H1 (cell line): ENCODE data around the gene FIBIN. TPM values are rescaled to one million over a fixed set of nuclear protein-coding genes. Genes with fewer than 3 reads are reported as not detected.
"Not testable (repeated sequence)": the region's sequence is repeated elsewhere in the genome, so short reads cannot be mapped to it uniquely, and the experiment has no call there.

ENCODE experiments used
- CTCF ChIA-PET: fragments of 300-600 bp; sonication (Branson Sonifier 250); formaldehyde crosslinking; loops from one replicate; lab custom pipeline; 2021; ENCODE audit not compliant: partially characterized antibody; lab: Charles Lee
- POLR2A ChIA-PET: fragments of 300-600 bp; sonication (Branson Sonifier 250); formaldehyde crosslinking; loops from one replicate; lab custom pipeline; 2021; ENCODE audit warnings: inconsistent platforms; ENCODE audit not compliant: partially characterized antibody; lab: Charles Lee
- DNase-seq, 2 experiments: peaks; one replicate each; pipeline versions ENCODE4 v3.0.0 to v3.0.0-alpha.2; 2010 to 2022; ENCODE audit warnings: low spot score in 2 of 2, low read depth in 1 of 2, mixed read lengths in 1 of 2
- FAIRE-seq: peaks from 2 replicates; lab custom pipeline; 2011; peaks lifted over from hg19 to GRCh38; lab: Jason Lieb, UNC
- H2AFZ ChIP-seq: 2 replicates; pipeline ENCODE4 v1.8.1; 2012; ENCODE audit warnings: low read length, inconsistent platforms
- H2AK5ac ChIP-seq: 2 replicates; pipeline ENCODE4 v1.6.1; 2013; ENCODE audit warnings: low read depth, low read length
- H2BK120ac ChIP-seq: replicated peaks from 2 replicates; pipeline ENCODE3; 2013; ENCODE audit warnings: low read depth, low read length, inconsistent platforms
- H2BK12ac ChIP-seq: 2 replicates; pipeline ENCODE4 v1.6.1; 2013; ENCODE audit warnings: low read depth, low read length
- H2BK15ac ChIP-seq: 2 replicates; pipeline ENCODE4 v1.6.1; 2013; ENCODE audit warnings: low read length
- H2BK20ac ChIP-seq: 2 replicates; pipeline ENCODE4 v1.6.1; 2013; ENCODE audit warnings: low read length
- H2BK5ac ChIP-seq: 2 replicates; pipeline ENCODE4 v1.6.1; 2013; ENCODE audit warnings: low read depth, low read length
- H3K14ac ChIP-seq: 2 replicates; pipeline ENCODE4 v1.6.1; 2013; ENCODE audit warnings: inconsistent platforms; ENCODE audit not compliant: insufficient read length
- H3K18ac ChIP-seq: 2 replicates; pipeline ENCODE4 v1.6.1; 2013; ENCODE audit warnings: low read length; ENCODE audit errors: extremely low read depth
- H3K23ac ChIP-seq: 2 replicates; pipeline ENCODE4 v1.6.1; 2013; ENCODE audit warnings: inconsistent platforms; ENCODE audit not compliant: insufficient read length
- H3K23me2 ChIP-seq: 2 replicates; pipeline ENCODE4 v1.6.1; 2013; ENCODE audit warnings: low read depth, low read length
- H3K27ac ChIP-seq: 2 replicates; pipeline ENCODE4 v1.6.1; 2011; ENCODE audit warnings: low read depth, low read length, inconsistent platforms
- H3K27me3 ChIP-seq, 4 experiments: replicated peaks in 1 of 4; 1 replicate in 1 of 4; 2 replicates in 3 of 4; pipeline versions ENCODE4 v1.6.1 to v1.8.1; 2011 to 2013; ENCODE audit warnings: low read length in 3 of 4, mild to moderate bottlenecking in 3 of 4, inconsistent platforms in 2 of 4, mixed read lengths in 2 of 4, moderate library complexity in 1 of 4; ENCODE audit not compliant: control insufficient read depth in 3 of 4, insufficient read depth in 3 of 4; ENCODE audit errors: extremely low read depth in 1 of 4
- H3K36me3 ChIP-seq, 4 experiments: 2 replicates each; pipeline versions ENCODE4 v1.6.1 to v1.8.1; 2011 to 2013; ENCODE audit warnings: mild to moderate bottlenecking in 4 of 4, low read length in 3 of 4, moderate library complexity in 2 of 4, control low read depth in 1 of 4, inconsistent platforms in 1 of 4; ENCODE audit not compliant: insufficient read depth in 4 of 4, control insufficient read depth in 2 of 4
- H3K4ac ChIP-seq: replicated peaks from 2 replicates; pipeline ENCODE3; 2013; ENCODE audit warnings: low read length, low read depth, mixed read lengths, inconsistent platforms; ENCODE audit not compliant: insufficient read length
- H3K4me1 ChIP-seq, 4 experiments: replicated peaks in 1 of 4; 1 replicate in 1 of 4; 2 replicates in 3 of 4; pipeline versions ENCODE4 v1.6.1 to v1.8.1; 2011 to 2013; ENCODE audit warnings: low read length in 3 of 4, inconsistent platforms in 2 of 4, mixed read lengths in 1 of 4; ENCODE audit not compliant: insufficient read depth in 4 of 4, control insufficient read depth in 3 of 4
- H3K4me2 ChIP-seq, 2 experiments: 2 replicates each; pipeline versions ENCODE4 v1.6.1 to v1.8.1; 2011 to 2013; ENCODE audit warnings: low read depth in 2 of 2, low read length in 2 of 2, control low read depth in 1 of 2, inconsistent platforms in 1 of 2, mild to moderate bottlenecking in 1 of 2; ENCODE audit not compliant: insufficient read depth in 1 of 2
- H3K4me3 ChIP-seq, 4 experiments: fragments of 200-600, 300-600 bp in 1 of 4; sonication (generic), shearing (Covaris generic), sonication (Bioruptor Twin) in 1 of 4; 2 replicates each; pipeline versions ENCODE4 v1.5.1 to v1.8.1; 2011 to 2016; ENCODE audit warnings: low read length in 4 of 4, low read depth in 3 of 4, control low read depth in 2 of 4, inconsistent platforms in 2 of 4, mild to moderate bottlenecking in 2 of 4, mixed read lengths in 1 of 4, moderate library complexity in 1 of 4; ENCODE audit not compliant: insufficient read depth in 2 of 4; ENCODE audit errors: extremely low read depth in 1 of 4
- H3K56ac ChIP-seq: replicated peaks from 2 replicates; pipeline ENCODE3; 2013; ENCODE audit warnings: low read depth, mild to moderate bottlenecking, mixed read lengths, low read length, inconsistent platforms; ENCODE audit not compliant: insufficient read length
- H3K79me1 ChIP-seq: 2 replicates; pipeline ENCODE4 v1.6.1; 2013; ENCODE audit warnings: low read depth, low read length, control low read depth
- H3K79me2 ChIP-seq, 2 experiments: 2 replicates each; pipeline versions ENCODE4 v1.6.1 to v1.8.1; 2012 to 2013; ENCODE audit warnings: low read length in 2 of 2, mild to moderate bottlenecking in 2 of 2, inconsistent platforms in 1 of 2; ENCODE audit not compliant: insufficient read depth in 2 of 2, control insufficient read depth in 1 of 2
- H3K9ac ChIP-seq, 4 experiments: replicated peaks in 1 of 4; 1 replicate in 1 of 4; 2 replicates in 3 of 4; pipeline versions ENCODE4 v1.6.1 to v1.8.1; 2011 to 2013; ENCODE audit warnings: low read depth in 3 of 4, low read length in 3 of 4, control low read depth in 2 of 4, mild to moderate bottlenecking in 2 of 4, moderate library complexity in 2 of 4, inconsistent platforms in 1 of 4; ENCODE audit errors: extremely low read depth in 1 of 4
- H3K9me3 ChIP-seq, 2 experiments: 2 replicates each; pipeline versions ENCODE4 v1.6.1 to v1.8.1; 2012 to 2013; ENCODE audit warnings: mild to moderate bottlenecking in 2 of 2, moderate library complexity in 2 of 2, control low read depth in 1 of 2, inconsistent platforms in 1 of 2, low read depth in 1 of 2, low read length in 1 of 2, mixed read lengths in 1 of 2; ENCODE audit not compliant: insufficient read depth in 2 of 2
- H4K20me1 ChIP-seq, 2 experiments: replicated peaks in 1 of 2; 2 replicates each; pipeline versions ENCODE3 to v1.8.1; 2011 to 2013; ENCODE audit warnings: inconsistent platforms in 2 of 2, low read length in 2 of 2, mild to moderate bottlenecking in 1 of 2; ENCODE audit not compliant: insufficient read depth in 2 of 2, control insufficient read depth in 1 of 2
- H4K5ac ChIP-seq: 2 replicates; pipeline ENCODE4 v1.6.1; 2013; ENCODE audit warnings: low read length, low read depth, mixed read lengths, inconsistent platforms; ENCODE audit not compliant: insufficient read length
- H4K8ac ChIP-seq: 2 replicates; pipeline ENCODE4 v1.8.0; 2013; ENCODE audit warnings: mild to moderate bottlenecking, moderate library complexity, low read length, inconsistent platforms; ENCODE audit not compliant: insufficient read depth; ENCODE audit errors: extremely low read depth
- H4K91ac ChIP-seq: replicated peaks from 2 replicates; pipeline ENCODE3; 2013; ENCODE audit warnings: low read length, mixed read lengths, inconsistent platforms; ENCODE audit not compliant: insufficient read length
- ATF3 ChIP-seq: IDR thresholded peaks from 2 replicates; pipeline ENCODE4 v1.6.1; 2011; ENCODE audit warnings: low read depth, mild to moderate bottlenecking, low read length; ENCODE audit not compliant: insufficient read depth
- POLR2A ChIP-seq, 2 experiments: IDR thresholded peaks; 1 replicate in 1 of 2; 2 replicates in 1 of 2; pipeline ENCODE4 v1.6.1; 2011; ENCODE audit warnings: low read depth in 2 of 2, low read length in 2 of 2, mild to moderate bottlenecking in 2 of 2; ENCODE audit errors: control extremely low read depth in 1 of 2
- WGBS, 2 experiments: shearing (Covaris generic) in 1 of 2; methylation state at CpG; one replicate each; pipeline versions ENCODE4 v1.1.6 to v1.1.7; 2013 to 2015; ENCODE audit warnings: low lambda C conversion rate in 2 of 2, mixed read lengths in 2 of 2, inconsistent platforms in 1 of 2, low coverage in 1 of 2, missing lambda C conversion rate in 1 of 2; ENCODE audit not compliant: insufficient replicate concordance in 2 of 2, insufficient coverage in 1 of 2, insufficient read length in 1 of 2; ENCODE audit errors: extremely low coverage in 1 of 2, missing lambda C conversion rate in 1 of 2; 5-methylcytosine and 5-hydroxymethylcytosine counted together
- polyA plus RNA-seq, 7 experiments: library from polyadenylated mRNA; depleted of rRNA in 3 of 7; stranded (reverse) in 5 of 7; unstranded in 2 of 7; fragments of >200 nt in 5 of 7; fragments of 200-250 nt in 2 of 7; gene quantifications; 1 replicate in 5 of 7; 2 replicates in 1 of 7; 4 replicates in 1 of 7; pipeline versions ENCODE4 v1.2.1 to v1.2.3, GENCODE V29; 2011 to 2013; ENCODE audit warnings: missing spikeins in 2 of 7, mixed read lengths in 2 of 7
- total RNA-seq: library from RNA; stranded (reverse); fragmentation: NEBNext Ultra II Directional; extraction: Animal tissue kit (Norgen Biotek cat#: 25700); gene quantifications from 2 replicates; pipeline ENCODE4 v1.2.1, GENCODE V29; 2021

Gene FIBIN
- total and polyA plus RNA-seq, 2 of the 8 experiments (the other 6 are each of a cell fraction or from before 2014, with no cell fraction given) = 0.38 to 0.45 TPM

- TF ChIP-seq ATF3 (no peak), POLR2A (IDR thresholded peaks at IDR 0.05; ENCODE audit: control extremely low read depth in 1 of 2, low read depth in 2 of 2, low read length in 2 of 2) (no peak)
Observed at GRCh38 chr11:26964339-26964738, 29.6 kb upstream of the FIBIN start (continued).

- not testable (repeated sequence) for H3K4me1 ChIP-seq, H2BK20ac ChIP-seq, H3K36me3 ChIP-seq, H3K27me3 ChIP-seq, H3K27ac ChIP-seq, H2BK120ac ChIP-seq, H3K79me2 ChIP-seq, H4K20me1 ChIP-seq, H4K5ac ChIP-seq, H3K79me1 ChIP-seq, H4K8ac ChIP-seq, H3K14ac ChIP-seq, H3K23me2 ChIP-seq, FAIRE-seq, H3K56ac ChIP-seq, H2AK5ac ChIP-seq, H3K23ac ChIP-seq, H3K9me3 ChIP-seq, H3K4ac ChIP-seq
- CTCF ChIA-PET = interaction anchor here (0.6 to 1.4 kb wide), 4 partner anchors 10 to 219 kb away, joined by 3 to 4 read pairs (median 4); no protein-coding TSS in a partner anchor
- DNase-seq = peak in 1 of 2 experiments; percentile 66
- H2BK12ac ChIP-seq = peak overlapping the region; percentile 44; the same call in 1 of the 2 replicates
- H2BK15ac ChIP-seq = 0 out of 2 replicates have a peak overlapping the region, but pooled peaks have one; percentile 97
- H3K9ac ChIP-seq = peak overlapping the region in 1 of 4 experiments; percentile 18; a peak in 1 of 7 replicates
- WGBS, 2 experiments = 89% methylated on average over 18 of the region's 32 CpGs; no CpG with 5 or more reads in 1 of the 2 experiments
- peak overlapping the region in 2 of 4 experiments; percentile 17 to 38; a peak in 2 of 8 replicates for H3K4me3 ChIP-seq
- peak overlapping the region; percentile 81 for H3K18ac ChIP-seq
- H4K91ac ChIP-seq = peak overlapping the region; percentile 36
- H3K4me2 ChIP-seq = peak overlapping the region; percentile 34 to 35
- POLR2A ChIA-PET = interaction anchor here (1.3 to 1.9 kb wide), 3 partner anchors 11 to 30 kb away, joined by 3 to 6 read pairs (median 3); no protein-coding TSS in a partner anchor
- H2BK5ac ChIP-seq = peak overlapping the region; percentile 40; the same call in 1 of the 2 replicates
- peak overlapping the region; percentile 65; the same call in 1 of the 2 replicates for H2AFZ ChIP-seq
Observed at GRCh38 chr11:26964847-26965485, 28.9 kb upstream of the FIBIN start.
